Measurements from ENCODE around the gene DESI1.

GRCh38 chr22:41598891-41599635, 21.8 kb downstream of the DESI1 start:
- no peak for TF ChIP-seq CTCF (IDR thresholded peaks at IDR 0.05; ENCODE audit: insufficient read depth, low read length, poor library complexity, severe bottlenecking)
- TF ChIP-seq EZH2phosphoT487 (conservative IDR thresholded peaks at IDR 0.05; ENCODE audit: low read length), result no peak
